Gastrocnemius medialis (tissue), 4 donors: Measurements from ENCODE around the gene MYLK.

ENCODE experiments used
- POLR2A ChIP-seq, 2 donors: fragments of 450-650 bp; IDR thresholded peaks; one replicate each; pipeline ENCODE4 v1.6.1; 2017; ENCODE audit warnings: antibody characterized with exemption in 2 of 2, mild to moderate bottlenecking in 2 of 2, moderate library complexity in 2 of 2
- TF ChIP-seq, protein P1 (sequence below), 5 experiments: fragments of 450-650 bp in 3 of 5; fragments of 200-600 bp in 2 of 5; sonication (generic) in 2 of 5; IDR thresholded peaks in 4 of 5; conservative IDR thresholded peaks in 1 of 5; 1 replicate in 4 of 5; 2 replicates in 1 of 5; pipeline ENCODE4 v1.5.1; 2016 to 2019; ENCODE audit warnings: antibody characterized with exemption in 5 of 5, mild to moderate bottlenecking in 3 of 5, moderate library complexity in 3 of 5

DNA sequence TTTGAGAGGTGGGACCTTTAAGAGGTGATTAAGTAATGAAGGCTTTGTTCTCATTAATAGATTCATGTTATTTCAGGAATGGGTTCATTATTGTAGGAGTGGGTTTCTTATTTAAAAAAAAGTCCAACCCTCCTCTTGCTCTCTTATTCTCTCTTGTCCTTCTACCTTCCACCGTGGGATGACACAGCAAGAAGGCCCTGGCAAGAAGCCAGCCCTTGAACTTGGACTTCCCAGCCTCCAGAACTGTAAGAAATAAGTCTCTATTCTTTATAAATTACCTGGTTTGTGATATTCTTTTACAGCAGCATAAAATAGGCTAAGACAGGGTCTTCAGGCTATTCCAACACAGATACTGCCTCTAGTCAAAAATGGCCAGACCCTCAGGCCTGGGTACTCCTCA lies 62.2 kb downstream of the MYLK start:
- TF ChIP-seq POLR2A (IDR thresholded peaks at IDR 0.05): no peak
- TF ChIP-seq, protein P1, sequence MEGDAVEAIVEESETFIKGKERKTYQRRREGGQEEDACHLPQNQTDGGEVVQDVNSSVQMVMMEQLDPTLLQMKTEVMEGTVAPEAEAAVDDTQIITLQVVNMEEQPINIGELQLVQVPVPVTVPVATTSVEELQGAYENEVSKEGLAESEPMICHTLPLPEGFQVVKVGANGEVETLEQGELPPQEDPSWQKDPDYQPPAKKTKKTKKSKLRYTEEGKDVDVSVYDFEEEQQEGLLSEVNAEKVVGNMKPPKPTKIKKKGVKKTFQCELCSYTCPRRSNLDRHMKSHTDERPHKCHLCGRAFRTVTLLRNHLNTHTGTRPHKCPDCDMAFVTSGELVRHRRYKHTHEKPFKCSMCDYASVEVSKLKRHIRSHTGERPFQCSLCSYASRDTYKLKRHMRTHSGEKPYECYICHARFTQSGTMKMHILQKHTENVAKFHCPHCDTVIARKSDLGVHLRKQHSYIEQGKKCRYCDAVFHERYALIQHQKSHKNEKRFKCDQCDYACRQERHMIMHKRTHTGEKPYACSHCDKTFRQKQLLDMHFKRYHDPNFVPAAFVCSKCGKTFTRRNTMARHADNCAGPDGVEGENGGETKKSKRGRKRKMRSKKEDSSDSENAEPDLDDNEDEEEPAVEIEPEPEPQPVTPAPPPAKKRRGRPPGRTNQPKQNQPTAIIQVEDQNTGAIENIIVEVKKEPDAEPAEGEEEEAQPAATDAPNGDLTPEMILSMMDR (IDR thresholded peaks at IDR 0.05 in 4 of 5, conservative IDR thresholded peaks at IDR 0.05 in 1 of 5): no peak
